Muscle layer of colon (tissue), 2 donors: ENCODE results near the gene CDHR2.

Source experiments
- H3K27ac ChIP-seq: one replicate; pipeline ENCODE4 v1.7.0; 2013; ENCODE audit warnings: low read depth, mild to moderate bottlenecking, low read length, moderate library complexity
- H3K27me3 ChIP-seq, 2 donors: one replicate each; pipeline ENCODE4 v1.7.0; 2013; ENCODE audit warnings: low read length in 2 of 2, mild to moderate bottlenecking in 2 of 2; ENCODE audit not compliant: insufficient read depth in 2 of 2, control insufficient read depth in 1 of 2
- H3K36me3 ChIP-seq: one replicate; pipeline ENCODE4 v1.7.0; 2013; ENCODE audit warnings: mild to moderate bottlenecking, low read length; ENCODE audit not compliant: insufficient read depth
- H3K4me1 ChIP-seq: one replicate; pipeline ENCODE4 v1.7.0; 2013; ENCODE audit warnings: mild to moderate bottlenecking, low read length; ENCODE audit not compliant: insufficient read depth
- H3K4me3 ChIP-seq, 2 donors: one replicate each; pipeline ENCODE4 v1.7.0; 2013; ENCODE audit warnings: low read length in 2 of 2, low read depth in 1 of 2, mild to moderate bottlenecking in 1 of 2, moderate library complexity in 1 of 2
- H3K9ac ChIP-seq: one replicate; pipeline ENCODE4 v1.7.0; 2013; ENCODE audit warnings: low read length
- H3K9me3 ChIP-seq: one replicate; pipeline ENCODE4 v1.7.0; 2013; ENCODE audit warnings: mild to moderate bottlenecking, low read length
- donor health status: abdominal sarcoma.
- donor health status: Adenocarcinoma of cecum.

Gene CDHR2

DNA sequence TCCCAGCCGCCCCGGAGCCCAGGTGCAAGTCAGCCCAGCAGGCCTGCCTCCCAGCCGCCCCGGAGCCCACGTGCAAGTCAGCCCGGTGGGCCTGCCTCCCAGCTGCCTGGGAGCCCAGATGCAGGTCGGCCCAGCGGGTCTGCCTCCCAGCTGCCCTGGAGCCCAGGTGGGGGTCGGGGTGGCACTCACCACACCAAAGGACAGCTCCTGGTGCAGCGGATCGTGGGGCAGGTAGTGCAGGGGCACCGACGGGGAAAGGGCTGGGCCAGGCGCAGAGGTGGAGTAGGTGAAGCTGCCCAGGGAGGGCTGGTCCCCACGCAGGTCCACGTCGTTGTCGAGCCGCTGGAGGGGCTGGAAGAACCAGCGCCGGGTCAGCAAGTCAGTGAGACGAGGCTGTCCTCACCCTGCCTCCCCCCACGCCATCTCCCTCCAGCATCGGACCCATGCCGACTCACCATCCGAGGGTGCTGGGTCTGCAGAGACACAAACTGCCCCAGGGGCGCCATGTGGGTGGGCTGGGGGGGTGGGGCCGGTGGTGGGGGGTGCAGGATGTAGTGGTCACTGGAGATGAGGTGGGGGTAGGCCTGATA, 18.7 kb upstream of the CDHR2 start:
- peaks cover 41% of the 10 kb centered on the region for H3K4me1 ChIP-seq
- no peak overlapping the region for H3K4me3 ChIP-seq
- peaks cover 35% of the 10 kb centered on the region for H3K36me3 ChIP-seq
- no peak overlapping the region for H3K9ac ChIP-seq
- no peaks in the 10 kb centered on the region for H3K27me3 ChIP-seq
- H3K27ac ChIP-seq, result peak overlapping the region; percentile 32
- no peaks in the 10 kb centered on the region for H3K9me3 ChIP-seq

DNA sequence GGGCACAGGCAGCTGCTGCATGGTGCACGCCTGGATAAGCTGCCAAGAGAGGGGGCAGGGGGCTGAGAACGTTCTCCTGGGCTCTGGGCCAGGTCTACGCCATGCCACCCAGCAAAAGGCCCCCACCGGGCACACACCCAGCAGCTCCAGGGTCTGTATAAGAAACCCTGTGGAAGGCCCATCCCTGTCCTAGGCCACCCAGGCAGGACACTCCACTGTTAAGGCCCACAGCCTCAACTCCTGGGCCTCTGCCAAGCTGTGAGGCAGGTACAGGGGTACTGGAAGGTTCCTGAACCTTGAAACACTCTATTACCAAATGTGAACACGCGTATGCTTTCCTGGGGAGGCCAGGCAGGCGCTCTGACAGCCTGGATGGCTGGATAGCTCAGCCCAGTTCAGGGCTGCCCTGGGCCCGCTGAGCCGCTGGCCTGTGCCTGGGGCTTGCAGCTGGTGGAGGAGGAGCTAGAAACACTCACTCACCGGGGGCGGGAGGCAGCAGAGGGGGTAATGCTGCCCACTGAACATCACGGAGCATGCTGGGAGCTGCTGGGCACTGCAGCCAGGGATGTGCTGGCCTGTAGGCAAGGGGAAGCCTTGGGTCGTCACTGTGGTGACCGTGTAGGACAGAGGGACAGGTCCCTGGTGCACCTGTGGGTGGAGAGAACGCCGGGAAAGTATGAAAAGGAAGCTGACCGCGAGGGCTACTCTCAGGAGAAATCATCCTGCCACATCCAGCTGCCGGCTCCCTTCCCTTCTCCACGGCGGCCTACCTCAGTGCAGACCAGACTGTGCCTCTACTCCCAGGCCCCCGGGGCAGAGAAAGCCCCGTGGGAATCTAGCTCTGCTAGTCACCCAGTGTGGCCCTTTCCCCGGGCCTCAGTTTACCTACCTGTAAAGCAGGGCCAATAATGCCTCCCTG, 17.9 kb upstream of the CDHR2 start:
- Histone ChIP-seq H3K36me3 (peaks cover 35% of the 10 kb centered on the region), H3K9ac (no peak overlapping the region), H3K27me3 (no peaks in the 10 kb centered on the region), H3K9me3 (no peaks in the 10 kb centered on the region), H3K27ac (peak overlapping the region; percentile 78), H3K4me3 (no peak overlapping the region), H3K4me1 (peaks cover 45% of the 10 kb centered on the region)

DNA sequence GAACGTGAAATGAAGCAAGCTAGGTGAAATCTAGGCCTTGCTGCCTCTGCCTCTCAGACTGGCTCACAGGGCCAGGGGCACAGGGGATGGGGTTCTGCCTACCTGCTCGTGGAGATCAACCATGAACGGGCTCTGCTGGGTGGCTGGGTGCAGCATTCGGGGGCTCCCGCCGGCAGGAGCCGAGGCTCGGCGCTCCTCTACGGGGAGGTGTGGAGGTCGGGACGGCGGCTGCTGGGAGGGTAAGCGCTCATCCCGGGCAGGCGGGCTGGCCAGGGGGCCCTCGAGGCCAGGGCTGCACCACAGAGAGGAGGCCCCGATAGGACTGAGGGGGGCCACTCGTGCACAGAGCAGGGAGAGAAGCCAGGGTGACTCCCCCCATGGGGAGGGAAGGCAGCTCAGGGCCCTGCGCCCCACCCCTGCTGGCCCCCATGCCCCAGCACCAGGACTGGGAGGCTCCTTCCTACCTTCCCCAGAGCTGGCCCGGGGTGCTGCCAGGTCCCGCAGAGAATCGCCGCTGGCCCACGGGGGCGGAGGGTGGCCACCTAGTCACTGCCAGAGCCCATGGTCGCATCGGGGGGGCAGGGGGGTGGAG, 17.1 kb upstream of the CDHR2 start:
- no peaks in the 10 kb centered on the region for H3K9me3 ChIP-seq
- H3K27me3 ChIP-seq, result no peaks in the 10 kb centered on the region
- H3K9ac ChIP-seq, result no peak overlapping the region
- H3K36me3 ChIP-seq, result peaks cover 35% of the 10 kb centered on the region
- H3K27ac ChIP-seq, result peak overlapping the region; percentile 78
- H3K4me3 ChIP-seq, result no peak overlapping the region
- peaks cover 45% of the 10 kb centered on the region for H3K4me1 ChIP-seq

DNA sequence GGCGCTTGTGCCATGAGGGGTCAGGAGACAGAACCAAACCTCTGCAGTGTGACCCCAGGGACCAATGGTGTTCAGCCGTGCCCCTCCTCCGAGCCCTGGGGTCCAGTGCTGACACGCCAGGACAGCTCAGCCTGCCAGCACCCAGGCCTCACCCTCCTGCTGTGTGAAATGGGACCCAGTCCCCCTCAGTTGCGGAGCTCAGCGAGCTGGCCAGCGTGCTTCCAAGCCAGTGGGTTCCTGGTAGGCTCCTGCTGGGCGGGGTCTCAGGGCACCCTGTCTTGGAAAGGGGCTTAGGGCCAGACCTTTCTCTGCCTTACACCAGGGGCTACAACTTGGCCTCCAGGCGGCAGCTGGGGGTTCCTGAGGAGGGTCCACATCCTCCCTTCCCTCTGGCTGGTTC, 16.3 kb upstream of the CDHR2 start:
- peak overlapping the region; percentile 76 for H3K27ac ChIP-seq
- no peak overlapping the region for H3K4me3 ChIP-seq
- H3K9me3 ChIP-seq, result no peaks in the 10 kb centered on the region
- peaks cover 45% of the 10 kb centered on the region for H3K4me1 ChIP-seq
- H3K36me3 ChIP-seq, result peaks cover 31% of the 10 kb centered on the region
- no peak overlapping the region for H3K9ac ChIP-seq
- no peaks in the 10 kb centered on the region for H3K27me3 ChIP-seq

DNA sequence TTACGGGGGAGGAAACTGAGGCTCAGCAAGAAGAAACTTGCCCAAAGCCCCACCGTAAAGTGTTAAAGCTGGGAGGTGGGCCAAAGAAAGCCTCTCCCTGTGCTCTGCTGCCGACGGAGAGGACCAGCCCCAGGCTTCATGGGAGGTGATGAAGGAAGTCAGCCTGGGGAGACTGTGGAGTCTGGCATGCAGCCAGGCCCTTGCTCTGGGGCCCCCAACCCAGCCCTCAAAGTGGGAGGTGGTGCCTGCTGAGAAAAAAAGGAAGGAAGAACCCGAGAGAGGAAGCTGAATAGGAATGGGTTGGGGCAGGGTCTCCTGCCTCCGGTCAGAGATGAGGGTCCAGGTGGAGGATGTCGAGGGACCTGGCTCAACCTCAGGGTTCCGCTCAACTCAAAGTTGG, 15.8 kb upstream of the CDHR2 start:
- peaks cover 25% of the 10 kb centered on the region for H3K36me3 ChIP-seq
- H3K27me3 ChIP-seq, result no peaks in the 10 kb centered on the region
- H3K9ac ChIP-seq, result peak overlapping the region; percentile 87
- peak overlapping the region; percentile 95 for H3K27ac ChIP-seq
- H3K4me3 ChIP-seq, result peak overlapping the region; percentile 16 to 100
- H3K9me3 ChIP-seq, result no peaks in the 10 kb centered on the region
- peaks cover 49% of the 10 kb centered on the region for H3K4me1 ChIP-seq

DNA sequence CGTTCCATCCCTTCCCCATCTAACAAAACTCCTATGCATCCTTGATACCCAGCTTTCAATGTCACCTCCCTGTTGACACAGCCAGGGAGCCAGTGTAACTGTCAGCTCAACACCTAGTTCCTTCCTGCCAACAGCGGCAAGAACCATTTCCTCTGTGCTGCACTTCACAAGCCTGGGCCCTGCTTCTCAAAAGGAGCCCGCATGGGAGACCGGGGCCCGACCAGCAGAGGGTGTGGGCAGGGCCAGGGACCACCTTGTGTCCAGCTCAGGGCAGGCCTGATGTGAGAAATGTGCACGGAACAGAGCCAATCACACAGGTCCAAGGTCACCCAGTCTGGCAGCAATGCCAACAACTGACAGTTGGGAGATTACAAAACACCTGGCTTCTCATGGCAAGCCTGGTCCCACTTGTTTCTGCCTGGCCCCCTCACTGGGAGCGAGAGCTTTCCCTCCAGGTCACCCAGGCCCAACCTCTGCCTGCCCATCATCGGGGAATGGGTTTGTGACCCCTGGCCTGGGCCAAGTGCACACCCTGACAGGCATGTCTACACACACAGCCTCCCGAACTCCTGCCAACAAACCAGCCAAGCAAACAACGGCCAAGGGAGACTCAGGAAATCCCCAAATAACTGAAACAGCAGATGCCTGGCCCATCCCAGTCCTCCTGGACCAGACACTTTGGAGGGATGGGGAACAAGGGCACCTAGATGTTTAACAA, 15.1 kb upstream of the CDHR2 start:
- Histone ChIP-seq H3K9me3 (no peaks in the 10 kb centered on the region), H3K9ac (peak overlapping the region; percentile 87), H3K36me3 (peaks cover 20% of the 10 kb centered on the region), H3K4me1 (peaks cover 53% of the 10 kb centered on the region), H3K4me3 (peak overlapping the region; percentile 16 to 100), H3K27me3 (no peaks in the 10 kb centered on the region), H3K27ac (peak overlapping the region; percentile 95)

DNA sequence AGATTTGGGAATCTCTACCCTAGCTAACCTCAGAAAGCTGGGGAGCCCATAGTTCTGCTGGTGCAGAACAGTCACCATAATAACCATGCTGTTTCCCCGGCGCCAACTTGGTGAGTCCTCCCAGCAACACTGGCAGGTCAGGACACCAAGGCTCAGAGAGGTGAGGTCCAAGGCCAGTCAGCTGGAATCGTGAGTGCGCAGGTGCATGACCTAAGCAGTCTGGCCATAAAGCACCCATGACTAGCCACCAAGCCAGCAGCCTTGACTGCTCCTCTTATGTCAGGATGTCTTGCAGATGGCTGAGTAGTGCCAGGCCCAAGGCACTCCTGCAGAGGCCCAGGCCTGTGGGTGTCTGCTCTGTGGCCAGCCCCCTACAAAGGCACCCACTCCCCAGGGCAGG, 14.5 kb upstream of the CDHR2 start:
- Histone ChIP-seq H3K9me3 (no peaks in the 10 kb centered on the region), H3K4me3 (peak overlapping the region in 1 of 2 donors; percentile 100), H3K27me3 (no peaks in the 10 kb centered on the region), H3K36me3 (peaks cover 14% of the 10 kb centered on the region), H3K9ac (peak overlapping the region; percentile 87), H3K27ac (peak overlapping the region; percentile 95), H3K4me1 (peaks cover 53% of the 10 kb centered on the region)

DNA sequence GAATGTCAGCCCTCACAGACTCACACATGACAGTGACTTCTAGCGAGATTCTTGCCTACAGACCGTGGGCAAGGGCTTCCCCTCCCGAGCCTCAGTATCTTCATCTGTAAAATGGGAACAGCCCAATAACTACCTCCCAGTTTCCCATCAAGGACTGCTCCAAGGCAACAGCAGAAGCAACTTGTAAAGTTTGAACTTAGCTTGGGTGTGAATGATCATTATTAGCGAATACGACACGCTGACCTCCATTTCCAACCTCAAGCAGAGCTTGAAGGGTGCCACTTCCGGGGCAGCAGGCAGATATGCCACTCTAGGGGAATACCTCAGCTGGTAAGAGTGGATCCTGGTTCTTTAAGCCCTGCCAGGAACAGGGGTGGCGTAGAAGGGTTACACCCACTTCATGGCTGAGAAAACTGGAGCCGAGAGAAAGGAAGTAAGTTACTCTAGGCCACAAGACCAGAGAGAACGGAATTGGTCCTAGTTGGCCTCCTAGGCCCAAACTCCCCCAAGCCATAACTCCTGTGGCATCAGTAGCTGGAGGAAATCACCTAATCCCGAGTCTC, 14.0 kb upstream of the CDHR2 start:
- Histone ChIP-seq H3K36me3 (peaks cover 12% of the 10 kb centered on the region), H3K4me3 (peak overlapping the region; percentile 45 to 100), H3K9me3 (no peaks in the 10 kb centered on the region), H3K27me3 (no peaks in the 10 kb centered on the region), H3K4me1 (peaks cover 53% of the 10 kb centered on the region), H3K9ac (peak overlapping the region; percentile 87), H3K27ac (peak overlapping the region; percentile 95)

DNA sequence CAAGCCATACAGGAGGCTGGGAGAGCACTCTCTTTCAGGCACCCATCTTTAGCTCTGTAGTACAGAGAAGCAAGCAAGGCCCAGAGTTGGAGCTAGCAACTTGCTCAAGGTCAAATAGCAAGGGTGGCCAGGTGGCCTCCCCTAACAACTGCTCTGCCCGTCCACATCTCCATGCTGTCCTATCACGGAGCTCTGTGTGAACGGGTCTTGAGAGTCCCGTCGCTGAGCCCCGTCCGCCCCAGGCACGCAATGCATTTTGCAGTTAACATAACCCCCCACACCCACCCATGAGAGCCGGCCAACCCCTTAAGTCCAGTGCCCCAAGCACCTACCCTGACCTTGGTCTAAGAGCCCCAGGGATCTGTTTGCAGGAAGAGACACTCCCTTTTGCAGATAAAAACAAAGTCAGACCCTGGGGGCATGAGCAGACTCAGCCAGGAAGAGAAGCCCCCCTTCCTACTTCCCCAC, 13.4 kb upstream of the CDHR2 start:
- Histone ChIP-seq H3K36me3 (peaks cover 12% of the 10 kb centered on the region), H3K9ac (peak overlapping the region; percentile 87), H3K27ac (peak overlapping the region; percentile 95), H3K9me3 (no peaks in the 10 kb centered on the region), H3K4me1 (peaks cover 53% of the 10 kb centered on the region), H3K4me3 (peak overlapping the region; percentile 45 to 100), H3K27me3 (no peaks in the 10 kb centered on the region)

DNA sequence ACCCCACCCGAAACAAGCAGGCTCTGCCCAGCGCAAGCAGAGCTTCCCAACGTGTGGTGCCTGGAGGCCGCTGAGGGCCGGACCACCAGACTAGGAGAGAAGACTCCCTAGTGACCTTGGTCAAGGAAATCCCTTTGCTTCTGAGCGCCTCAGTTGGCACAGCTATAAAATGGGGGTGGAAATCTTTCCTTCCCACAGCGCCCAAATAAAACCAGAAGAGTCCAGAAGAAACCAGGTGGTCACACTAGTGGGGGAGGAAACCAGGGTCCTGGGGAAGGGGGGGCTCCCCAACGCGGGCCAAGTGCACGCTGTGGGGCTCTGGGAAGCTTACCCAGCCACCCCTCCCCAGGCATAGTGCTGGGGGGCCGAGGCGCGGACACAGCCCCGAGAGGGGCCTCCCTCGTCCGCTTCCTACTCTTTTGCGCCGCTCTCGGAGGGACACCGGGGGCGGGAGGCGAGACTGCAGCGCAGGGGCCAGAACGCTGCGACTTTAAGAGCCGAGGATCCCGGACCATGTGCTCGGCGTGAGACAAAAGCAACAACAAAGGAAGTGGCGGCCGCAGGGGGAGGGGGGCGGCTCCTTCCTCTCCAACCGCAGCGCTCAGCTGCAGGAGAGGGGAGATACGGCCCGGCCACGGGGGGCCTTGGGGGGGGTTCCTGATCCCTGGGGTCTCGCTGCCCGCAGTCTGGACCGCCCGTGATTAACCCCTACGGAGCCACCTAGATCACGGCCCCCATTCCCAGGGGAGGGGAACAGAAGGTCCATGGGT, 12.8 kb upstream of the CDHR2 start:
- Histone ChIP-seq H3K27ac (peak overlapping the region; percentile 95), H3K9ac (peak overlapping the region; percentile 87), H3K36me3 (peaks cover 7% of the 10 kb centered on the region), H3K9me3 (no peaks in the 10 kb centered on the region), H3K27me3 (no peaks in the 10 kb centered on the region), H3K4me3 (peak overlapping the region; percentile 82 to 100), H3K4me1 (peaks cover 49% of the 10 kb centered on the region)
